IPS-NIHi7 (cell line): ENCODE results near the gene TSSK1B.
"Not testable (repeated sequence)": the region's sequence is repeated elsewhere in the genome, so short reads cannot be mapped to it uniquely, and the experiment has no call there.

Source experiments
- DNase-seq: peaks from one replicate; pipeline ENCODE4 v3.0.0; 2012; ENCODE audit warnings: mixed read lengths; ENCODE audit errors: extremely low spot score

TSSK1B gene, protein sequence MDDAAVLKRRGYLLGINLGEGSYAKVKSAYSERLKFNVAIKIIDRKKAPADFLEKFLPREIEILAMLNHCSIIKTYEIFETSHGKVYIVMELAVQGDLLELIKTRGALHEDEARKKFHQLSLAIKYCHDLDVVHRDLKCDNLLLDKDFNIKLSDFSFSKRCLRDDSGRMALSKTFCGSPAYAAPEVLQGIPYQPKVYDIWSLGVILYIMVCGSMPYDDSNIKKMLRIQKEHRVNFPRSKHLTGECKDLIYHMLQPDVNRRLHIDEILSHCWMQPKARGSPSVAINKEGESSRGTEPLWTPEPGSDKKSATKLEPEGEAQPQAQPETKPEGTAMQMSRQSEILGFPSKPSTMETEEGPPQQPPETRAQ

DNA sequence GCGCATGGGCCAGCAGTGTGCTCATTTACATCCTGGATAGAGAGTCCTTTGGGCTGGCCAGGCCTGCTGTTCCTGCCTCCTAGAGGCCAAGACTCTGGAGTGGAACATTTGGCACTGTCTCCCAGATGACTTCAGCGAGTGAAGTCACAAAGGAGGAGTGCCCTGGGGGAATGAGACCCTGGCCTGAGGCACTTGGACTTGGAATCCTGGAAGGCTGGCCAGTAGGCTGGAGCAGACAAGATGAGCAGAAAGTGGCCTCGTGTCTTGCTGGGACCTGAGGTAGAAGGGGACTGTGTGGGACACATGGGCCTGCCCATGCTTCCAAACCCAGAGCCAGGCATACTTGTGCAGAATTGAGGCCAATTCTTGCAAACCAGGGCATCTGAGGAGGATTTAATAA lies at the start of gene TSSK1B:
TSSK1B (minus strand) TSS at position 101 of the 400 bp plus-strand sequence. CDS start 150 bp downstream, outside the sequence.
- DNase-seq = no peak

DNA sequence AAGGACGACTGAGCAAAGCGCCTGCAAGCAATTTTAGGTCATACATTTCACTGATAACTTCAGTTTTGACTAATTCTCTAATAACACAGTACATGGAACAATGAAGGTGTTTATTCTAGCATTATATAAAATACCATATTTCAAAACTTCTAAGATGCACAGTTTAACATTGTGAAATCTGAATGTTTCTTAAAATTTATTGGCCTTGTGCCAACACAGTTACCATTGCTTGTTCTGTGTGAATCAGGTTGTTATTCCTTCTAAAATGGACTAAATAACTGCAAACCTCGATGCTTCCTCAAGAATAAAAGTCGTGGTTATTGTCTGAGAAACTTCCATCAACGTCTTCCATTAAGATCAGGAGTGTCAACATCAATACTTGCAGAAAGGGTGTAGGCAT lies 45.5 kb upstream of the TSSK1B start:
- DNase-seq = no peak

DNA sequence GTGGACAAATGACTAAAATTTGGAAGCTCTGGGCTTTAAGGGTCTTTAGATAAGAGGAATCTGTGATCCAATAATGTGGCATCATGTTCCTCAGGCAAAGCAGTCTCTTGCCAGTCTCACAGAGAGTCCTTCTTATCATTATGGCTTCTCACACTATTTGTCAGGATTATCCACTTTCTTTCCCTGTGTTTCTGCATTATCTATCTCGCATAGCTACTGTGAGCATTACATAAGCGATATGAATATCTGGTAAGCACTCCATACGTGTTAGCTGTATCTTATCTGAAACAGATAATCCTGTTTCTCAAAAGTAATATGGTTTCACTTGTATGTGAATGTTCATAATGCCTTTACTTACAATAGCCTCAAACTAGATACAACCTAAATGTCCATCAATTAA lies 43.9 kb upstream of the TSSK1B start:
- DNase-seq = no peak

DNA sequence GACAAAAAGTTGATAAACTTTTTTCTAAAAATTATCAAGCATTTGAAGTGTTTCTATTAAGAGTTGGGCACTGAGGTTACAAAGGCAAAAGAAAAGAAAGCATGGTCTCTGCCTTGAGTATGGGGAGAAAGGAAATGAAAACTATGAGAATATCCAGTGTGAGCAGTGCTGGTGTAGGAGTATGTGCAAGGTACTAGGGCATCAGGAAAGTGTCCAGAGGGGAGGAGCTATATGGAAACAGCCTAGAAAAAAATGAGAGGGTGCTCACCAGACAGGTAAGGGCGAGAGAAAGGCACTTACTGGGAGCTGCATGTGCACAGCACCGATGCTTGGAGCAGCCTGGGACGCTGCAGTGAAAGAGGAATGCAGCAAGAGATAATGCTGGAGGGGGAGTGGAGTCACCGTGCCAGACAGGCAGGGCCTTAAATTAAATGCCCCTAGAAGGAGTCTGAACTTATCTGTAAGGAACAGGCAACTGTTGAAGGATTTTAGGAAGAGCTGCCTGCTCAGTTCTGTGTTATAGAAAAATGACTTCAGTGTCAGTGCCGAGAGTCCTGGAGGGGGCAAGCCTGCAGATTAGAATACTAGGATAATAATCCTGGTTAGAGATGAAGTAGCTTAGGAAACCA lies 39.4 kb upstream of the TSSK1B start:
- no peak for DNase-seq

DNA sequence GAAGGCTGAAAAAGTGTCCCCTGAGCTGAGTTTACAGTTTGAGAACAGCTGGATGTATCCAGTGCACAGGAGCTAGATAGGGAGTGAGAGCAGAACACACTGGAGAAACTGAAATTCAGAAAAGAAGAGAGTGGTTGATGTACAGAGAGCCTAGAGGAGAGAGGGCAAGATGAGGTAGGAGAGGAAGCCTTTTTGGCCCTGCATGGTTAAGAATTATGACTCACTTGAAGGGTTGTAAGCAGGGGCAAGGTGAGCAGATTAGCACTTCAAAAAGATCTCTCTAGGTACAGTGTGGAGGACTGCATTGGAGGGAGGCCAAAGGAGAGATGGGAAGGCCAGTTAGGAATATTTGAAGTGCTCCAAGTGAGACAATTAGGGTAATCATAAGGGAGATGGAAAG lies 28.2 kb upstream of the TSSK1B start:
- no peak for DNase-seq

DNA sequence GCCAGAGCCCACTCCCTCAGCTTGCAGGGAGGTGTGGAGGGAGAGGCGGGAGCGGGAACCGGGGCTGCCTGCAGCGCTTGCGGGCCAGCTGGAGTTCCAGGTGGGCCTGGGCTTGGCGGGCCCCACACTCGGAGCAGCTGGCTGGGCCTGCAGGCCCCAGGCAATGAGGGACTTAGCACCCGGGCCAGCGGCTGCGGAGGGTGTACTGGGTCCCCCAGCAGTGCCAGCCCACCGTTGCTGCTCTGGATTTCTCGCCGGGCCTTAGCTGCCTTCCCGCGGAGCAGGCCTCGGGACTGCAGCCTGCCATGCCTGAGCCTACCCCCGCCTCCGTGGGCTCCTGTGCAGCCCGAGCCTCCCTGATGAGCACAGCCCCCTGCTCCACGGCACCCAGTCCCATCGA lies 22.3 kb upstream of the TSSK1B start:
- DNase-seq = not testable (repeated sequence)

DNA sequence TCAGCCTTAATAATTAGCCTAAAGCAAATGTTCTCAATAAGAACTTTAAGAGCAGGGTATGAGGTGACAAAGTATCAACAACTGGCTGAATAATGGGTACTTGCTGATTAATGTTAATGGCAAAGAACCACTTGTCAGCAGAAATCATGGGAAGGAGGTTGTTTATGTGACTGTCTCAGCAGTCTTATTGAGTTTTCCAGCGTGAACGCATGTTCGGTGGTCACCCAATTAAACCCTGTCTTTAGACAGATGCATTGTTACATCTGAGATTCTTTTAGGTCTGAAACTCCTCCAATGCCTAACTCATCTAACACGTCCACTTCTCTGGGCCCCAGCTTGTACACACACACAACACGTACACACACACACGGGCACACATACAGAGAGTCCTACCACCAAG lies 18.2 kb upstream of the TSSK1B start:
- DNase-seq = no peak

DNA sequence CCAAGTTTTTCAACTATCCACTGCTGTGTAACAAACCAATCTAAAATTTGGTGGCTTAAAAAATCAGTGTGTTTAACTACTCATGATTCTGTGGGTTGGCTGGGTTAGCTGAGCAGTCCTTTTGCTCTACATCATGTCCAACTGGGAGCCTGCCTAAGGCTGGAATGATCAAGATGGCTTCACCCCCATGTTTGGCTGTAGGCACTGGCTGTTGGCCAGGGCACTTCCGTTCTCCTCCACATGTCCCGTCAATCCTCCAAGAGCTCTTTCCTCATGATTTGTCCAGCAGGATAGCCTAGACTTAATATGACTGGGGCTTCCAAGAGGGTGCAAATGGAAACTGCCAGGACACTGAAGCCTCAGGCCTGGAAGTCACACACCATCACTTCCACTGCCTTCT lies 17.0 kb upstream of the TSSK1B start:
- DNase-seq = no peak

DNA sequence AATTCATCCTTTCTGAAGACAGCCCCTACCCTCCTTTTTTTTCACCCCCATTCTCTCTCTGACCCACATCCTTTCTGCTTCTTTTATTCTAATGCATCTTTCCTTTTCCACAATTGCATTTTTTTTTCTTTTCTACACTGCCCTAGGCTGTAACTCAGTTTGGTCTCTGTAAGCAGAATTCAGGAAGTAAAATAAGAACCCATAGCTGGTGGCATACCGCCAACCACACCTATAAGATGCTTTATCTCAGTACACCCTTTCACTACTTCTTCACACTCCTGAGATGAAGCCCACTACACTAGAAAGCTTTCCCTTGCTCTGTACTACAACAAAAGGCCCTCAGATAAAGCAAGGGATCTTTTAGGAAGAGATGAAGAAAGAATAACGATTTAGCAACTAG lies 16.1 kb upstream of the TSSK1B start:
- DNase-seq = no peak

DNA sequence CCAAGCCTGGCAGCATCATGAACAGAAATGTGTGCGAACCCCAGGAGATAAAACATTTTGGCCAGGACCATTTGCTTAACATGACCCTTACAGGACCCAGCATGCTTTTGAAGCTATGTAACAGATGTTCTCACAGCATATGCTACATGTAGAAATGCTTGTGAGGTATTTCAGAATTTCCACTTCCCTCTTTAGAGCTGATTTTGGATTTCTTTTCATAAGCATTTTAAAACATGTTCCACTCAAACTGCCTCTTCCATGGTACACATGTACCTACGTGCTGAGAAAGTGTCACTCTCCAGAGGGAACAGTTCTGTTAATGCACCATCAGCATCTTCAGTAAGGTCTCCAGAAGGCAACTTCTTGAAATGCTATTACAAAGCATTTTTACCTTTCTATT lies 15.7 kb upstream of the TSSK1B start:
- DNase-seq = no peak

DNA sequence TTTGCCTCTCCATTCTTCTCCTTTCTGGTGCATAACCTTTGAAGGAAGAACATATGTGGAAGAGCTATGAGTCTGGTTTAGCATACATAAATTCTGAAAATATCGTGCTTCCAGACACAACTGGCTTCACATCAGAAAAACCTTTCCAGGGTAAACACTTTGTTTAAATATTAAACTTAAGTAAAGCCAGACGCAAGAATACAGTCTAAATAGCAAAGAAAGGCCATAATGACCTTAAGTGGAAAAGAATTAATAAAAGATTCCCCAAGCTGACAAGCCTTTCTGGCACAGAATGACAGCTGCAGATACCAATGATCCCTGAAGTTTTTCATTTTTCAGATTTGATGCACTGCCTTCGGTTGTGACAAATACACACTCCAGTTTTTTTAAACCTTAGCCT lies 13.5 kb upstream of the TSSK1B start:
- DNase-seq = no peak

DNA sequence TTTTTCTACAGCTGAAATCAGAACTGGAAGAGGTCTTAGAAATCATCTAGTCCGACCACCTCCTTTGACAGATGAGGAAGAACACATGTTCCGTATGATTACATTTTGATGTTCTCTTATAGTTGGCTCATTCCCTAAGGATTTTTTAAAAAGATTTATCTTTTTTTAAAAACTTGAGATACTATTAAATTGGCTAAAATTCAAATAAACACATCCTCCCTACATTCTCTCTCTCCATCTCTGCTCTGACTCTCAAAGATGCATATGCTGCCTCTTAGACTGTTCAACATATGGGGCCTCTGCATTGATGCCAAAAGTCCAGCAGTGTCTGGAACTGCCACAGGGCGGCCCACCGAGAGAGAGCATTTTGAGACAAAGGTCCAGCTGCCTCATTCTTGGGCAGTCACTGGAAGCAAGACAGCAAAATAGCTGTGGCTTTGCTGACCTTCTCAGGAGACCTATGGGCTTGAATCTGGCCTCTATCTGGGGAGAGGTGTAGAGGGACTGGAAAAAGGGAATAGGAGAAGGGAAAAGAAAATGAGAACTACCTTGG lies 12.8 kb upstream of the TSSK1B start:
- DNase-seq = no peak

DNA sequence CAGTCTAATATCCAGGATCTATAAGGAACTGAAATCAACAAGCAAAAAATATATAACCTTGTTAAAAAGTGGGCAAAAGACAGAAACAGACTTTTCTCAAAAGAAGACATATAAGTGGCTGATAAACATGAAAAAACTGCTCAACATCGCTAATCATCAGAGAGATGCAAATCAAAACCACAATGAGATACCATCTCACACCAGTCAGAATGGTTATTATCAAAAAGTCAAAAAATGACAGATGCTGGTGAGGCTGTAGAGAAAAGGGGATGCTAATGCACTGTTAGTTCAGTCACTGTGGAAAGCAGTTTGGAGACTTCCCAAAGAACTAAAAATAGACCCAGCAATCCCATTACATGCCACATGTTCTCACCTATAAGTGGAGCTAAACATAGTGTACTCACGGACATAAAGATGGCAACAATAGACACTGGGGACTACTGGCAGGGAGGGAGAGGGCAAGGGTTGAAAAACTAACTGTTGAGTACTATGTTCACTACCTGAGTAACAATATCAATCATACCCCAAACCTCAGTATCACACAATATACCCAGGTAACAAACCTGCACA lies 11.7 kb upstream of the TSSK1B start:
- no peak for DNase-seq

DNA sequence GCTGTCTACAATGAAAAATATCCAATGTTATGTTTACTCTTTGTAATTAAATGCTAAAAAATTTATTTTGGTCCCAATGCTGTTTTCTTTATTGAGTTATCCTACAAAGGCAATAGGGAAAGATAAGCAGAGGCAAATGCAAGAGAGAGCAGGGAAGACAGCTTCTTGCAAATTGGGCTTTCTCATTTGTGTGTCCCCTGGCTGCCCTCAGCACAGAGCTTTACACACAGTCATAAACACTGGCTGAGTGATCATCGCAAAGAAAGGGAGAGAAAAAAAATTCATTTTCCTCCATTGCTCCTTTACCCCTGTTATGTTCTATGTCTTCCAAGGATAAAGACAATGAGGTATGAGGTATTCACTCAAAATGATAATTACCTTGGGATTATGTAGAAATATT lies 2.3 kb upstream of the TSSK1B start:
- DNase-seq = no peak

DNA sequence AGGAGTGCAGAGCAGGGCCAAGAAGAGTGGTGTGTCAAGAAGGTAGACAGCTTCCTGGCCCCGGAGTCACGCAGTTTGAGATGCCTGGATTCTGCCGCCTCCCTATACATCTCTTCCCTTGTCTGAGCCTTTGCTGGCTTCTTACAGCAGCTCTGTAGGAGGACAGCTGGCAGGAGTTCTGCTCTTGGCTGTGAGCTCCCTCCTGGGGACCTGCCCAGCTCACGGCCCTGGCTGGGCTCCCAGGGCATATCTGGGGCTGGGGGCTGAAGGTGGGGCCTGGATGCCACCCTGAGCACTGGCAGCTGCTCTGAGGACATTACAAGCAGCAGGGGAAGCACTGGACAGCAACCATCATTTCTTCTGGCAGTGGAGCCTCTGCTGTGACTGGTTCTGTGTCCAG lies 786 bp upstream of the TSSK1B start:
- no peak for DNase-seq

DNA sequence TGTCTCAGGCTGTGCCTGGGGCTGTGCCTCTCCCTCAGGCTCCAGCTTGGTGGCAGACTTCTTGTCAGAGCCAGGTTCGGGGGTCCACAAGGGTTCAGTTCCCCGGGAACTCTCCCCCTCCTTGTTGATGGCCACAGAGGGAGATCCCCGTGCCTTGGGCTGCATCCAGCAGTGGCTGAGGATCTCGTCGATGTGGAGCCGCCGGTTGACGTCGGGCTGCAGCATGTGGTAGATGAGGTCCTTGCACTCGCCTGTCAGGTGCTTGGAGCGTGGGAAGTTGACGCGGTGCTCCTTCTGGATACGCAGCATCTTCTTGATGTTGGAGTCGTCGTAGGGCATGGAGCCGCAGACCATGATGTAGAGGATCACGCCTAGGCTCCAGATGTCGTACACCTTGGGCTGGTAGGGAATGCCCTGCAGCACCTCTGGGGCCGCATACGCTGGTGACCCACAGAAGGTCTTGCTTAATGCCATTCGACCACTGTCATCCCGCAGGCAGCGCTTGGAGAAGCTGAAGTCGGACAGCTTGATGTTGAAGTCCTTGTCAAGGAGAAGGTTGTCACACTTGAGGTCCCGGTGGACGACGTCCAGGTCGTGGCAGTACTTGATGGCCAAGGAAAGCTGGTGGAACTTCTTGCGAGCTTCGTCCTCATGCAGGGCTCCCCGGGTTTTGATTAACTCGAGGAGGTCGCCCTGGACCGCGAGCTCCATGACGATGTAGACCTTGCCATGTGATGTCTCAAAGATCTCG lies 752 bp downstream of the TSSK1B start:
- no peak for DNase-seq

DNA sequence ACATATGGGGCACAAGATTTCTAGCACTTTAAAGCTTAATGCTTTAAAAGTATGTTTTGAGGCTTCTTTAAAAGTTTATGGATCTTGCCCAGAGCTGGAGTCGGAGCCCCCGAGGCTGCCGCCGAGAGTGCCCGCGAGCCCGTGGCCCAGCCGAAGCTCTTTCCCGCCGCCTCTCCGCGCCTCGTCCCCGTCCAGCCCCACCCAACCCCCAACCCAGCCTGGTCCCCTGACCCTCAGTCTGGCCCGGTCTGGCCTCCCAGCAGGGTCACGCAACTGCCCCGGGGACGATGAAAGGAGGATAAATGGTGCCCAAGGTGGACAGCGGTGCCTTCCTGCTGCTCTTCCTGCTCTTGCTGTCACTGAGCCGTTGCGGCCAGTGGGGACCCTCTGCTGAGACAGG lies 1.7 kb downstream of the TSSK1B start:
- no peak for DNase-seq

DNA sequence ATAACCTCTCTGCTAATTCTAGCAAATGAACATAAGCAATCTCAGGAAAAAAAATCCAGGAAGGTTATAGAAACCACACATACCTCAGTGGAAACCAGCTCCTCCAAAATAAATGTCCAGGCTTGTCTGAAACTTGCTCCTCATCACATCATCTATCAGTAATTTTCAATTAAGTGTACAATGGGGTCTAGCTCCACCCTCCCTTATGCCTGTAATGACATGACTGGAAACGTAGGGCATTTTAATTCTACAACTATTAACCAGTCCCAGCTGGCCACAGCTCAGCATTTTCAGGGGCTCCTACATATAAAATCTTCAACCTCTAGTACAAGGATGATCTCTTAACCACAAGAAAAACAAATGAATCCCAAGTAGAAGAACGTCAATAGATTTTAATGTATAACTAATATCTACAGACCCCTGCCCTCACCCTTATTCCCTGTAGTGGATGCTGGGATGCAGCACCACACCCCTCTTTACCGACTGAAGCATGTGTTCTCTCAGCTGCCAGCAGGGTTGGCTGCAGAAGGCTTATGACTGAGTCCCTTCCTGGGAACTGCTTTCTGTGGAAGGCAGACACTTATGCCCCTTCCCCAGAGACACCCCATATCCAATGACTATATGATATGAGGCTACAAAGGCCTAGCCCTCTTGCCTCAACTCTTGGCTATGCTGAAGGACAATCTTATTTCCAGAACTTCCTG lies 6.8 kb downstream of the TSSK1B start:
- no peak for DNase-seq

DNA sequence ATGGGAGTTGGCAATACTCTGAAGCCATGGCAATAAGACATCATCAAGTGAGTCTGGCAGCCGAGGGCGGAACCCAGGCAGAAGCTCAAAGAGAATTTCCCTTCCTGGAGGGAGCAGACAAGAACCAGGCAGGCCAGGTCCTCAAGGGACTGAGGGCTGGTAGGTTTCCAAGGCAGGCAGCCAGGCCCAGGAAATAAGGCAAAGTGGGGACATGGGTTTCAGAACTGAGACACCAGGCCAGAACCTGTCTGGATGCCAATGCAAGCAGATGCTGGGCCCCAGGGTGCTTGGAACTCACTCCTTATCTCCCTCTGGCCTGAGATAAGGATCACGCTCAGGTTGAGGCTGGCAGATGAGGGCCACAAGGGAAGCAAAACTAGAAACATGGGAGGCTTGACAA lies 8.9 kb downstream of the TSSK1B start:
- no peak for DNase-seq

DNA sequence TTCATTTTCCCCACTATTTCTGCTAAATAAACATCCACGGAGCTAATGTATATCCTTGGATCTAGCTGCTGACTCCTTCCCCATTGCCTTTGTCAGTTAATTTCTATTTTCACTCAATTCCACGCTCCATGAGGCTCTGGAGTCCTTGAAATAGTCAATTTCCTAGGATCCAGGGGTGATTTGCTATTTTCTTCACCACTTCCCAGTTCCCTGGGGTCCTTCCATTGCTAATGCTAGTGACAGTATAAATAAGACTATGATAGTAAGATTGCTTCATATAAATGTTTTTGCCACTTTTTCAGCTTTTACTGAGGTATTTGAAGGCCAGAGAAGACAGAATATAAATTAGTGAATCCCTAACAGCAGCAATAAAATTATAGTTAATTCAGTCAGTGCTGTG lies 13.1 kb downstream of the TSSK1B start:
- DNase-seq = no peak

DNA sequence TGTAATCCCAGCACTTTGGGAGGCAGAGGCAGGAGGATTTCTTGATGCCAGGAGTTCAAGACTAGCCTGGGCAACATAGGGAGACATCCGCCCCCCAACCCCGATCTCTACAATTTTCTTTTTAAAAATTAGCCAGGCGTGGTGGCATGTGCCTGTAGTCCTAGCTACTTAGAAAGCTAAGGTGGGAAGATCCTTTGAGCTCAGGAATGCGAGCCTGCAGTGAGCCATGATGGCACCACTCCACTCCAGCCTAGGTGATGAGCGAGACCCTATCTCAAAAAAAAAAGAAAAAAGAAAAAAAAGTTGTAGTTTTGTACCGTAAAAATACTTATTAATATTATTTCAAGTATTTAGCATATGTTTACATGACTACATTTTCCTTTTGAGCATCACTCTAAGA lies 29.3 kb downstream of the TSSK1B start:
- DNase-seq = no peak

DNA sequence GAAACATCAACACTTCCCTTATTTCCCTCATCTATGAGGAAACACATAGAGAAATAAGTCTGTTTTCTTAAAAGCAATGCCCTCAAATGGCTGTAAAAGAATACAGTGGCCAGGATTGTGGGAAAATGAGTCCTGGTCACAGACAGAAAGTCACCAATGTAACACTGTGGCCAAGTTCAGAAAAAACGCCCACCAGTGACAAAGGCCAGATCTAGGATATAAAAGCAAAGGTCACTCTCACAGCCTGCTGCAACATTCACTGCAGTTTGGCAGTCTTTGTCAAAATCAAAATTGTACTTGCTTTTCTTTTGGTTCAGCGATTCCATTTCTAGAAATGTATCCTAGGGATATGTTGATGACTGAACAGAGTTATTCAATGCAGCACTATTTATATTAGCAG lies 30.5 kb downstream of the TSSK1B start:
- DNase-seq = no peak
